OCI-LY7 (cell line): ENCODE results near the gene THRB. TPM values are rescaled to one million over a fixed set of nuclear protein-coding genes. Genes with fewer than 3 reads are reported as not detected.

Experiments used
- BruUV-seq: library from RNA; stranded (reverse); fragments of 400-500 nt; replicated peaks from 2 replicates; lab custom pipeline; 2021; lab: Mats Ljungman, UMichigan
- CTCF ChIA-PET: fragments of 300-600 bp; sonication (Branson Sonifier 250); formaldehyde crosslinking; loops from one replicate; lab custom pipeline; 2022; ENCODE audit warnings: antibody characterized with exemption; ENCODE audit not compliant: unreplicated experiment; lab: Charles Lee
- POLR2A ChIA-PET: fragments of 300-600 bp; sonication (Branson Sonifier 250); formaldehyde crosslinking; loops from one replicate; lab custom pipeline; 2022; ENCODE audit warnings: antibody characterized with exemption; lab: Charles Lee
- DNase-seq: peaks from one replicate; pipeline ENCODE4 v3.0.0-alpha.2; 2015; ENCODE audit warnings: low spot score
- H2AFZ ChIP-seq: fragments of 200-600 bp; sonication (generic), shearing (Covaris generic); 2 replicates; pipeline ENCODE4 v1.6.1; 2014; ENCODE audit warnings: mild to moderate bottlenecking, antibody characterized with exemption, low read length, moderate library complexity
- H3K27ac ChIP-seq: fragments of 200-600 bp; sonication (generic); 2 replicates; pipeline ENCODE4 v1.5.1; 2014; ENCODE audit warnings: mixed run types, low read depth, mild to moderate bottlenecking, moderate library complexity, low read length, inconsistent platforms; ENCODE audit not compliant: poor library complexity, severe bottlenecking
- H3K36me3 ChIP-seq: fragments of 200-600 bp; sonication (generic); 2 replicates; pipeline ENCODE4 v1.6.1; 2014; ENCODE audit warnings: mild to moderate bottlenecking, antibody characterized with exemption, low read length, moderate library complexity, mixed read lengths; ENCODE audit not compliant: insufficient read depth
- H3K4me1 ChIP-seq: fragments of 200-600 bp; sonication (generic); 2 replicates; pipeline ENCODE4 v1.5.1; 2014; ENCODE audit warnings: mild to moderate bottlenecking, low read length; ENCODE audit not compliant: insufficient read depth, poor library complexity, severe bottlenecking
- H3K4me2 ChIP-seq: fragments of 200-600 bp; sonication (generic); 2 replicates; pipeline ENCODE4 v1.6.1; 2014; ENCODE audit warnings: mild to moderate bottlenecking, low read length
- H3K4me3 ChIP-seq: fragments of 200-600 bp; sonication (generic); 2 replicates; pipeline ENCODE4 v1.5.1; 2014; ENCODE audit warnings: mild to moderate bottlenecking, low read depth, low read length; ENCODE audit not compliant: poor library complexity, severe bottlenecking
- H3K79me2 ChIP-seq: fragments of 200-600 bp; sonication (generic); 2 replicates; pipeline ENCODE4 v1.6.1; 2016; ENCODE audit warnings: low read depth, mild to moderate bottlenecking, low read length, moderate library complexity, mixed read lengths; ENCODE audit not compliant: insufficient read depth
- H3K9me2 ChIP-seq: fragments of 200-600 bp; sonication (generic); 2 replicates; pipeline ENCODE4 v1.6.1; 2016; ENCODE audit warnings: mild to moderate bottlenecking, low read length, mixed read lengths; ENCODE audit not compliant: insufficient read depth
- H3K9me3 ChIP-seq: fragments of 200-600 bp; sonication (generic); 2 replicates; pipeline ENCODE4 v1.6.1; 2014; ENCODE audit warnings: mild to moderate bottlenecking, mixed run types, low read length, mixed read lengths
- H4K20me1 ChIP-seq: fragments of 200-600 bp; sonication (generic); 2 replicates; pipeline ENCODE4 v1.6.1; 2014; ENCODE audit warnings: mild to moderate bottlenecking, antibody characterized with exemption, low read length, moderate library complexity, mixed read lengths; ENCODE audit not compliant: insufficient read depth
- CTCF ChIP-seq: fragments of 200-600 bp; sonication (generic); conservative IDR thresholded peaks from 2 replicates; pipeline ENCODE4 v1.5.1; 2014; ENCODE audit warnings: mild to moderate bottlenecking, antibody characterized with exemption, low read length, moderate library complexity, mixed read lengths
- EZH2phosphoT487 ChIP-seq: fragments of 200-600 bp; sonication (generic); IDR thresholded peaks from 2 replicates; pipeline ENCODE4 v1.6.1; 2018; ENCODE audit warnings: low read depth, borderline replicate concordance, mild to moderate bottlenecking, mixed run types, antibody characterized with exemption, low read length, moderate library complexity, mixed read lengths
- intact Hi-C: fragments of 100-400 bp; cut with micrococcal nuclease; formaldehyde crosslinking; loops from one replicate; pipeline ENCODE4 v1.10.0; 2022; ENCODE audit not compliant: unreplicated experiment
- total RNA-seq, 2 experiments: library from RNA; depleted of rRNA in 1 of 2; stranded (reverse); fragments of >200 nt in 1 of 2; shearing (Covaris generic) in 1 of 2; gene quantifications; 2 replicates each; pipeline ENCODE4 v1.2.3, GENCODE V29; 2014 to 2022

Gene THRB
- total RNA-seq, 2 experiments from 2014 or later, result not detected

- no TSS peak for BruUV-seq
- TF ChIP-seq CTCF (no peak), EZH2phosphoT487 (no peak)
- POLR2A ChIA-PET, result no interaction called here
- Histone ChIP-seq H4K20me1 (no peaks in the 10 kb centered on the region), H3K4me2 (no peak overlapping the region), H3K36me3 (no peaks in the 10 kb centered on the region), H3K79me2 (no peaks in the 10 kb centered on the region), H3K9me3 (no peaks in the 10 kb centered on the region), H2AFZ (no peak overlapping the region), H3K4me1 (no peaks in the 10 kb centered on the region), H3K9me2 (no peaks in the 10 kb centered on the region), H3K27ac (no peak overlapping the region), H3K4me3 (no peak overlapping the region)
- CTCF ChIA-PET, result no interaction called here
- no peak for DNase-seq
- intact Hi-C loops, result no loop called here
Measured at GRCh38 chr3:24299806-24300626, 194.6 kb downstream of the THRB start.

GRCh38 chr3:24299246-24299805 is 195.3 kb downstream of the THRB start:
- intact Hi-C loops, result no loop called here
- TF ChIP-seq CTCF, result no peak
- TF ChIP-seq EZH2phosphoT487, result no peak
- BruUV-seq, result no TSS peak

More at GRCh38 chr3:24299246-24299805, 195.3 kb downstream of the THRB start:
- Histone ChIP-seq H3K4me2 (no peak overlapping the region), H3K4me1 (no peaks in the 10 kb centered on the region), H3K27ac (no peak overlapping the region), H3K9me2 (no peaks in the 10 kb centered on the region), H3K4me3 (no peak overlapping the region), H4K20me1 (no peaks in the 10 kb centered on the region), H3K9me3 (no peaks in the 10 kb centered on the region), H2AFZ (no peak overlapping the region), H3K36me3 (no peaks in the 10 kb centered on the region), H3K79me2 (no peaks in the 10 kb centered on the region)
- DNase-seq, result no peak
- ChIA-PET POLR2A (no interaction called here), CTCF (no interaction called here)
